H9 (cell line): ENCODE measurements around the gene COL3A1. TPM values are rescaled to one million over a fixed set of nuclear protein-coding genes. Genes with fewer than 3 reads are reported as not detected.

Experiments used
- DNase-seq: peaks from one replicate; pipeline ENCODE4 v3.0.0-alpha.2; 2017
- H2AFZ ChIP-seq: one replicate; pipeline ENCODE4 v1.6.1; 2013; ENCODE audit warnings: mild to moderate bottlenecking, low read length, control low read depth, moderate library complexity
- H2AK5ac ChIP-seq: 2 replicates; pipeline ENCODE4 v1.6.1; 2013; ENCODE audit warnings: low read length, control low read depth, mixed read lengths; ENCODE audit not compliant: insufficient read length
- H2BK120ac ChIP-seq: one replicate; pipeline ENCODE4 v1.6.1; 2013; ENCODE audit warnings: low read depth, mild to moderate bottlenecking, low read length, control low read depth, inconsistent platforms; ENCODE audit not compliant: poor library complexity, severe bottlenecking
- H2BK12ac ChIP-seq: 2 replicates; pipeline ENCODE4 v1.6.1; 2013; ENCODE audit warnings: low read length, control low read depth, mixed read lengths, low read depth; ENCODE audit not compliant: insufficient read length
- H2BK15ac ChIP-seq: 2 replicates; pipeline ENCODE4 v1.6.1; 2013; ENCODE audit warnings: low read depth, low read length, control low read depth
- H2BK20ac ChIP-seq: one replicate; pipeline ENCODE4 v1.6.1; 2013; ENCODE audit warnings: low read depth, mild to moderate bottlenecking, low read length, control low read depth, inconsistent platforms; ENCODE audit not compliant: poor library complexity, severe bottlenecking
- H2BK5ac ChIP-seq: 2 replicates; pipeline ENCODE4 v1.6.1; 2013; ENCODE audit warnings: low read length, control low read depth, mixed read lengths; ENCODE audit not compliant: insufficient read length
- H3K14ac ChIP-seq: 2 replicates; pipeline ENCODE4 v1.6.1; 2013; ENCODE audit warnings: low read length, control low read depth; ENCODE audit not compliant: insufficient read depth
- H3K18ac ChIP-seq: 2 replicates; pipeline ENCODE4 v1.6.1; 2013; ENCODE audit warnings: low read depth, mild to moderate bottlenecking, mixed read lengths, low read length, control low read depth; ENCODE audit not compliant: insufficient read length
- H3K23ac ChIP-seq: 2 replicates; pipeline ENCODE4 v1.6.1; 2013; ENCODE audit warnings: low read length, control low read depth, mixed read lengths, low read depth; ENCODE audit not compliant: insufficient read length
- H3K23me2 ChIP-seq: 2 replicates; pipeline ENCODE4 v1.6.1; 2013; ENCODE audit warnings: low read depth, mild to moderate bottlenecking, mixed read lengths, low read length, control low read depth; ENCODE audit not compliant: insufficient read length, poor library complexity, severe bottlenecking
- H3K27ac ChIP-seq: 2 replicates; pipeline ENCODE4 v1.5.1; 2013; ENCODE audit warnings: low read length, control low read depth, mixed read lengths, low read depth; ENCODE audit not compliant: insufficient read length
- H3K27me3 ChIP-seq: 2 replicates; pipeline ENCODE4 v1.6.1; 2013; ENCODE audit warnings: low read length, control low read depth, inconsistent platforms; ENCODE audit not compliant: insufficient read depth
- H3K4ac ChIP-seq: 2 replicates; pipeline ENCODE4 v1.6.1; 2013; ENCODE audit warnings: low read depth, mild to moderate bottlenecking, control low read depth, inconsistent platforms, low read length, moderate library complexity
- H3K4me1 ChIP-seq: 2 replicates; pipeline ENCODE4 v1.6.1; 2013; ENCODE audit warnings: low read length, control low read depth, inconsistent platforms; ENCODE audit not compliant: insufficient read depth
- H3K4me2 ChIP-seq: 2 replicates; pipeline ENCODE4 v1.6.1; 2013; ENCODE audit warnings: low read length, control low read depth, mixed read lengths; ENCODE audit not compliant: insufficient read length, insufficient read depth
- H3K56ac ChIP-seq: 2 replicates; pipeline ENCODE4 v1.6.1; 2013; ENCODE audit warnings: low read depth, mild to moderate bottlenecking, mixed read lengths, low read length, control low read depth; ENCODE audit not compliant: insufficient read length
- H3K79me1 ChIP-seq: 2 replicates; pipeline ENCODE4 v1.6.1; 2013; ENCODE audit warnings: low read depth, mild to moderate bottlenecking, moderate library complexity, low read length, control low read depth, inconsistent platforms; ENCODE audit not compliant: insufficient read depth, poor library complexity, severe bottlenecking
- H3K79me2 ChIP-seq: 2 replicates; pipeline ENCODE4 v1.6.1; 2013; ENCODE audit warnings: low read length, control low read depth, inconsistent platforms; ENCODE audit not compliant: insufficient read depth
- H3K9ac ChIP-seq: 2 replicates; pipeline ENCODE4 v1.6.1; 2013; ENCODE audit warnings: low read length, control low read depth, mixed read lengths; ENCODE audit not compliant: insufficient read length; ENCODE audit errors: extremely low read depth
- H3K9me3 ChIP-seq: one replicate; pipeline ENCODE4 v1.6.1; 2013; ENCODE audit warnings: low read depth, low read length, inconsistent platforms; ENCODE audit not compliant: control insufficient read depth
- H3T11ph ChIP-seq: one replicate; pipeline ENCODE4 v1.6.1; 2013; ENCODE audit warnings: mild to moderate bottlenecking, low read length, control low read depth, inconsistent platforms
- H4K20me1 ChIP-seq: one replicate; pipeline ENCODE4 v1.6.1; 2013; ENCODE audit not compliant: control insufficient read depth, insufficient read length, insufficient read depth
- H4K5ac ChIP-seq: 2 replicates; pipeline ENCODE4 v1.6.1; 2013; ENCODE audit warnings: low read depth, mild to moderate bottlenecking, mixed read lengths, low read length, control low read depth; ENCODE audit not compliant: insufficient read length
- H4K8ac ChIP-seq: replicated peaks from 2 replicates; pipeline ENCODE4 v1.6.1; 2013; ENCODE audit warnings: low read length, control low read depth, mixed read lengths, low read depth; ENCODE audit not compliant: insufficient read length
- H4K91ac ChIP-seq: 2 replicates; pipeline ENCODE4 v1.6.1; 2013; ENCODE audit warnings: low read depth, mild to moderate bottlenecking, moderate library complexity, mixed read lengths, low read length, control low read depth; ENCODE audit not compliant: insufficient read length
- H3K27ac Mint-ChIP-seq, 3 experiments: 2 replicates in 2 of 3; 3 replicates in 1 of 3; pipeline ENCODE4 v1.8.0; 2020 to 2021; ENCODE audit warnings: mixed read lengths in 3 of 3, mild to moderate bottlenecking in 1 of 3, moderate library complexity in 1 of 3
- H3K27me3 Mint-ChIP-seq: 2 replicates; pipeline ENCODE4 v1.8.0; 2021; ENCODE audit warnings: low read depth, mild to moderate bottlenecking, moderate library complexity, mixed read lengths
- H3K36me3 Mint-ChIP-seq, 3 experiments: 2 replicates in 2 of 3; 3 replicates in 1 of 3; pipeline ENCODE4 v1.8.0; 2020 to 2021; ENCODE audit warnings: low read depth in 3 of 3, mixed read lengths in 3 of 3; ENCODE audit not compliant: insufficient read depth in 1 of 3
- H3K4me1 Mint-ChIP-seq, 2 experiments: 2 replicates each; pipeline ENCODE4 v1.8.0; 2020; ENCODE audit warnings: mixed read lengths in 2 of 2
- H3K4me3 Mint-ChIP-seq, 2 experiments: 2 replicates in 1 of 2; 3 replicates in 1 of 2; pipeline ENCODE4 v1.8.0; 2020 to 2021; ENCODE audit warnings: mild to moderate bottlenecking in 2 of 2, mixed read lengths in 2 of 2, moderate library complexity in 1 of 2
- H3K9me3 Mint-ChIP-seq, 2 experiments: 2 replicates in 1 of 2; 3 replicates in 1 of 2; pipeline ENCODE4 v1.8.0; 2020; ENCODE audit warnings: mild to moderate bottlenecking in 2 of 2, mixed read lengths in 2 of 2, moderate library complexity in 1 of 2
- CTCF ChIP-seq: fragments of 200-600 bp; sonication (generic); conservative IDR thresholded peaks from 3 replicates; pipeline ENCODE4 v1.8.0; 2021; ENCODE audit warnings: antibody characterized with exemption, mild to moderate bottlenecking
- WGBS: extraction: QIAGEN DNeasy Blood & Tissue Kit; methylation state at CpG from one replicate; pipeline ENCODE4 v1.1.7; 2013; ENCODE audit warnings: missing lambda C conversion rate, low lambda C conversion rate, mixed read lengths; ENCODE audit not compliant: insufficient read length; ENCODE audit errors: extremely low coverage; 5-methylcytosine and 5-hydroxymethylcytosine counted together
- total RNA-seq: library from RNA; stranded (reverse); gene quantifications from 2 replicates; pipeline ENCODE4 v1.2.1, GENCODE V29; 2021

COL3A1 gene
- total RNA-seq, 1 experiment from 2014 or later, result not detected

GRCh38 chr2:189050165-189050712, 76.1 kb downstream of the COL3A1 start:
- H4K5ac ChIP-seq, result no peak overlapping the region
- no peak overlapping the region for H3K27ac ChIP-seq
- H3K23me2 ChIP-seq, result no peaks in the 10 kb centered on the region
- no peak overlapping the region for H2AFZ ChIP-seq
- H4K91ac ChIP-seq, result no peak overlapping the region
- H3K4me3 Mint-ChIP-seq, result no peak overlapping the region
- H3K4ac ChIP-seq, result no peak overlapping the region
- H3K27me3 ChIP-seq, result no peaks in the 10 kb centered on the region
- no peaks in the 10 kb centered on the region for H4K20me1 ChIP-seq
- no peaks in the 10 kb centered on the region; a peak in 1 of 4 replicates for H3K4me1 Mint-ChIP-seq
- no peak overlapping the region for H3K9ac ChIP-seq
- no peaks in the 10 kb centered on the region for H3K4me1 ChIP-seq
- H2AK5ac ChIP-seq, result no peak overlapping the region
- no peak overlapping the region for H3K27ac Mint-ChIP-seq
- H3K79me2 ChIP-seq, result no peaks in the 10 kb centered on the region
- H3K18ac ChIP-seq, result no peak overlapping the region
- H3K14ac ChIP-seq, result no peak overlapping the region
- DNase-seq, result no peak
- H3K9me3 ChIP-seq, result no peaks in the 10 kb centered on the region
- H3K9me3 Mint-ChIP-seq, result no peaks in the 10 kb centered on the region
- no peak overlapping the region for H2BK12ac ChIP-seq
- no peak overlapping the region for H2BK120ac ChIP-seq
- H2BK20ac ChIP-seq, result no peak overlapping the region
- no peaks in the 10 kb centered on the region for H3K36me3 Mint-ChIP-seq
- no peak overlapping the region for H3T11ph ChIP-seq
- no peak overlapping the region for H2BK15ac ChIP-seq
- no CpG with 5 or more reads among the region's 7 CpGs for WGBS
- H4K8ac ChIP-seq, result no peak overlapping the region
- H3K4me2 ChIP-seq, result no peak overlapping the region
- no peaks in the 10 kb centered on the region for H3K79me1 ChIP-seq
- no peak overlapping the region for H3K56ac ChIP-seq
- H2BK5ac ChIP-seq, result no peak overlapping the region
- no peak for TF ChIP-seq CTCF
- H3K27me3 Mint-ChIP-seq, result no peaks in the 10 kb centered on the region
- H3K23ac ChIP-seq, result no peak overlapping the region
